Dendritic cell treated with granulocyte-macrophage colony-stimulating factor and Interleukin-4, amounts not matched to agents 40 ng/mL and 50 ng/mL, for 4 days (primary cell): Measurements from ENCODE around the gene ESRRB.

Experiments used
- H3K27ac Mint-ChIP-seq: one replicate; pipeline ENCODE4 v1.8.0; 2022; ENCODE audit warnings: mild to moderate bottlenecking, mixed read lengths
- H3K27me3 Mint-ChIP-seq: one replicate; pipeline ENCODE4 v1.8.0; 2022; ENCODE audit warnings: mild to moderate bottlenecking, mixed read lengths
- H3K36me3 Mint-ChIP-seq: one replicate; pipeline ENCODE4 v1.8.0; 2022; ENCODE audit warnings: low read depth, mixed read lengths
- H3K4me1 Mint-ChIP-seq: one replicate; pipeline ENCODE4 v1.8.0; 2022; ENCODE audit warnings: low read depth, mixed read lengths
- H3K4me3 Mint-ChIP-seq: one replicate; pipeline ENCODE4 v1.8.0; 2022; ENCODE audit warnings: mild to moderate bottlenecking, moderate library complexity, mixed read lengths
- H3K9me3 Mint-ChIP-seq: one replicate; pipeline ENCODE4 v1.8.0; 2022; ENCODE audit warnings: mixed read lengths
- intact Hi-C: fragments of 100-400 bp; cut with micrococcal nuclease; formaldehyde crosslinking; loops from one replicate; pipeline ENCODE4 v1.15.0; 2022

The ESRRB gene

GRCh38 chr14:76428611-76429010 is 52.7 kb downstream of the ESRRB start:
- H3K27me3 Mint-ChIP-seq, result peaks cover 2% of the 10 kb centered on the region
- intact Hi-C loops, result no loop called here

GRCh38 chr14:76430017-76430416 is 54.1 kb downstream of the ESRRB start:
- H3K27ac Mint-ChIP-seq, result no peak overlapping the region
- no peaks in the 10 kb centered on the region for H3K36me3 Mint-ChIP-seq
- H3K27me3 Mint-ChIP-seq, result peaks cover 2% of the 10 kb centered on the region
- no peaks in the 10 kb centered on the region for H3K9me3 Mint-ChIP-seq
- H3K4me1 Mint-ChIP-seq, result no peaks in the 10 kb centered on the region
- intact Hi-C loops, result no loop called here
- no peak overlapping the region for H3K4me3 Mint-ChIP-seq

More at GRCh38 chr14:76428611-76429010, 52.7 kb downstream of the ESRRB start:
- Mint-ChIP-seq H3K9me3 (no peaks in the 10 kb centered on the region), H3K36me3 (no peaks in the 10 kb centered on the region), H3K27ac (no peak overlapping the region), H3K4me1 (no peaks in the 10 kb centered on the region), H3K4me3 (no peak overlapping the region)

GRCh38 chr14:76430475-76430980 is 54.6 kb downstream of the ESRRB start:
- Mint-ChIP-seq H3K4me3 (no peak overlapping the region), H3K9me3 (no peaks in the 10 kb centered on the region), H3K36me3 (no peaks in the 10 kb centered on the region), H3K27me3 (peaks cover under 1% of the 10 kb centered on the region), H3K4me1 (no peaks in the 10 kb centered on the region), H3K27ac (no peak overlapping the region)
- intact Hi-C loops, result no loop called here

GRCh38 chr14:76431538-76431937 is 55.6 kb downstream of the ESRRB start:
- no peaks in the 10 kb centered on the region for H3K36me3 Mint-ChIP-seq
- intact Hi-C loops, result no loop called here
- no peak overlapping the region for H3K27ac Mint-ChIP-seq
- no peaks in the 10 kb centered on the region for H3K27me3 Mint-ChIP-seq
- no peaks in the 10 kb centered on the region for H3K9me3 Mint-ChIP-seq
- H3K4me3 Mint-ChIP-seq, result no peak overlapping the region
- H3K4me1 Mint-ChIP-seq, result no peaks in the 10 kb centered on the region

GRCh38 chr14:76432827-76433752 is 57.2 kb downstream of the ESRRB start:
- H3K27ac Mint-ChIP-seq, result no peak overlapping the region
- no peak overlapping the region for H3K4me3 Mint-ChIP-seq
- H3K4me1 Mint-ChIP-seq, result no peaks in the 10 kb centered on the region

GRCh38 chr14:76434220-76434619 is 58.3 kb downstream of the ESRRB start:
- Mint-ChIP-seq H3K4me3 (no peak overlapping the region), H3K27ac (no peak overlapping the region), H3K4me1 (no peaks in the 10 kb centered on the region), H3K9me3 (no peaks in the 10 kb centered on the region), H3K27me3 (no peaks in the 10 kb centered on the region), H3K36me3 (no peaks in the 10 kb centered on the region)
- intact Hi-C loops, result no loop called here

More at GRCh38 chr14:76432827-76433752, 57.2 kb downstream of the ESRRB start:
- H3K36me3 Mint-ChIP-seq, result no peaks in the 10 kb centered on the region
- H3K27me3 Mint-ChIP-seq, result no peaks in the 10 kb centered on the region
- no peaks in the 10 kb centered on the region for H3K9me3 Mint-ChIP-seq
- intact Hi-C loops, result no loop called here

- H3K4me1 Mint-ChIP-seq, result no peaks in the 10 kb centered on the region
- no peaks in the 10 kb centered on the region for H3K9me3 Mint-ChIP-seq
- H3K27ac Mint-ChIP-seq, result no peak overlapping the region
- H3K27me3 Mint-ChIP-seq, result no peaks in the 10 kb centered on the region
- intact Hi-C loops, result no loop called here
- no peaks in the 10 kb centered on the region for H3K36me3 Mint-ChIP-seq
- H3K4me3 Mint-ChIP-seq, result no peak overlapping the region
Observed at GRCh38 chr14:76439237-76439775, 63.4 kb downstream of the ESRRB start.

GRCh38 chr14:76446486-76446885 is 70.5 kb downstream of the ESRRB start:
- H3K4me1 Mint-ChIP-seq, result no peaks in the 10 kb centered on the region
- intact Hi-C loops, result no loop called here
- H3K27ac Mint-ChIP-seq, result no peak overlapping the region
- H3K36me3 Mint-ChIP-seq, result no peaks in the 10 kb centered on the region
- no peaks in the 10 kb centered on the region for H3K9me3 Mint-ChIP-seq
- H3K4me3 Mint-ChIP-seq, result no peak overlapping the region
- H3K27me3 Mint-ChIP-seq, result peaks cover 3% of the 10 kb centered on the region

GRCh38 chr14:76446921-76447320 is 71.0 kb downstream of the ESRRB start:
- intact Hi-C loops, result no loop called here
- Mint-ChIP-seq H3K9me3 (no peaks in the 10 kb centered on the region), H3K36me3 (no peaks in the 10 kb centered on the region), H3K4me1 (no peaks in the 10 kb centered on the region), H3K27me3 (peaks cover 3% of the 10 kb centered on the region), H3K4me3 (no peak overlapping the region), H3K27ac (no peak overlapping the region)

- H3K9me3 Mint-ChIP-seq, result no peaks in the 10 kb centered on the region
- H3K27me3 Mint-ChIP-seq, result peaks cover 3% of the 10 kb centered on the region
- H3K36me3 Mint-ChIP-seq, result no peaks in the 10 kb centered on the region
- no peak overlapping the region for H3K4me3 Mint-ChIP-seq
- H3K27ac Mint-ChIP-seq, result no peak overlapping the region
- intact Hi-C loops, result no loop called here
- H3K4me1 Mint-ChIP-seq, result no peaks in the 10 kb centered on the region
Observed at GRCh38 chr14:76450476-76450875, 74.5 kb downstream of the ESRRB start.

- intact Hi-C loops, result loop anchor here (5.0 kb wide), 1 partner anchor 191 kb away; no protein-coding TSS in a partner anchor
Observed at GRCh38 chr14:76456200-76456599, 80.3 kb downstream of the ESRRB start.

GRCh38 chr14:76456891-76457586 is 81.1 kb downstream of the ESRRB start:
- intact Hi-C loops, result loop anchor here (5.0 kb wide), 1 partner anchor 190 kb away; no protein-coding TSS in a partner anchor
- Mint-ChIP-seq H3K9me3 (no peaks in the 10 kb centered on the region), H3K4me1 (no peaks in the 10 kb centered on the region), H3K27me3 (peaks cover 4% of the 10 kb centered on the region), H3K27ac (no peak overlapping the region), H3K4me3 (no peak overlapping the region), H3K36me3 (no peaks in the 10 kb centered on the region)

More at GRCh38 chr14:76456200-76456599, 80.3 kb downstream of the ESRRB start:
- Mint-ChIP-seq H3K27me3 (peaks cover 4% of the 10 kb centered on the region), H3K9me3 (no peaks in the 10 kb centered on the region), H3K4me3 (no peak overlapping the region), H3K4me1 (no peaks in the 10 kb centered on the region), H3K27ac (no peak overlapping the region), H3K36me3 (no peaks in the 10 kb centered on the region)

- intact Hi-C loops, result loop anchor here (5.0 kb wide), 1 partner anchor 189 kb away; no protein-coding TSS in a partner anchor
- Mint-ChIP-seq H3K9me3 (no peaks in the 10 kb centered on the region), H3K27me3 (peaks cover 4% of the 10 kb centered on the region), H3K4me3 (no peak overlapping the region), H3K36me3 (no peaks in the 10 kb centered on the region), H3K4me1 (no peaks in the 10 kb centered on the region), H3K27ac (no peak overlapping the region)
Observed at GRCh38 chr14:76457841-76458240, 81.9 kb downstream of the ESRRB start.

GRCh38 chr14:76461886-76462285 is 85.9 kb downstream of the ESRRB start:
- no peak overlapping the region for H3K27ac Mint-ChIP-seq
- no peaks in the 10 kb centered on the region for H3K9me3 Mint-ChIP-seq
- intact Hi-C loops, result no loop called here
- no peaks in the 10 kb centered on the region for H3K36me3 Mint-ChIP-seq
- H3K4me3 Mint-ChIP-seq, result no peak overlapping the region
- H3K27me3 Mint-ChIP-seq, result no peaks in the 10 kb centered on the region
- H3K4me1 Mint-ChIP-seq, result no peaks in the 10 kb centered on the region
